ENCODE results near the gene SFMBT2.

SFMBT2 gene

GRCh38 chr10:7170626-7171322 is 240.1 kb downstream of the SFMBT2 start:
- no peak for DNase-seq

- DNase-seq: no peak
Observed at GRCh38 chr10:7168414-7168813, 242.4 kb downstream of the SFMBT2 start.

GRCh38 chr10:7165500-7166177 is 245.2 kb downstream of the SFMBT2 start:
- no peak for DNase-seq

GRCh38 chr10:7164955-7165354 is 245.9 kb downstream of the SFMBT2 start:
- no peak for DNase-seq

GRCh38 chr10:7162331-7162730 is 248.5 kb downstream of the SFMBT2 start:
- DNase-seq: no peak

GRCh38 chr10:7161484-7162250 is 249.2 kb downstream of the SFMBT2 start:
- no peak for DNase-seq

- DNase-seq: no peak
Observed at GRCh38 chr10:7159928-7160327, 250.9 kb downstream of the SFMBT2 start.

GRCh38 chr10:7159517-7159916 is 251.3 kb downstream of the SFMBT2 start:
- DNase-seq: no peak

GRCh38 chr10:7157091-7157490 is 253.7 kb downstream of the SFMBT2 start:
- no peak for DNase-seq

GRCh38 chr10:7153750-7154149 is 257.1 kb downstream of the SFMBT2 start:
- no peak for DNase-seq

- no peak for DNase-seq
Observed at GRCh38 chr10:7152982-7153381, 257.9 kb downstream of the SFMBT2 start.

GRCh38 chr10:7152341-7152740 is 258.5 kb downstream of the SFMBT2 start:
- no peak for DNase-seq

GRCh38 chr10:7151538-7151937 is 259.3 kb downstream of the SFMBT2 start:
- no peak for DNase-seq

- DNase-seq: no peak
Observed at GRCh38 chr10:7150349-7150748, 260.5 kb downstream of the SFMBT2 start.

GRCh38 chr10:7146189-7146588 is 264.6 kb downstream of the SFMBT2 start:
- DNase-seq: no peak

- no peak for DNase-seq
Observed at GRCh38 chr10:7136016-7136415, 274.8 kb downstream of the SFMBT2 start.

- no peak for DNase-seq
Observed at GRCh38 chr10:7135188-7135587, 275.6 kb downstream of the SFMBT2 start.

GRCh38 chr10:7134448-7134847 is 276.4 kb downstream of the SFMBT2 start:
- no peak for DNase-seq

GRCh38 chr10:7133958-7134357 is 276.9 kb downstream of the SFMBT2 start:
- DNase-seq: no peak

- no peak for DNase-seq
Observed at GRCh38 chr10:7133278-7133677, 277.6 kb downstream of the SFMBT2 start.

- DNase-seq: no peak
Observed at GRCh38 chr10:7130191-7130911, 280.5 kb downstream of the SFMBT2 start.

GRCh38 chr10:7123774-7124173 is 287.1 kb downstream of the SFMBT2 start:
- DNase-seq: no peak

- no peak for DNase-seq
Observed at GRCh38 chr10:7122561-7122960, 288.3 kb downstream of the SFMBT2 start.

Data from effector CD4-positive, alpha-beta T cell (primary cell).